Esophagus muscularis mucosa (tissue), 4 donors: ENCODE results near the gene PXYLP1. TPM values are rescaled to one million over a fixed set of nuclear protein-coding genes. Genes with fewer than 3 reads are reported as not detected.
"Not testable (repeated sequence)": the region's sequence is repeated elsewhere in the genome, so short reads cannot be mapped to it uniquely, and the experiment has no call there.

ENCODE experiments used
- DNase-seq: peaks from one replicate; pipeline ENCODE4 v3.0.0-alpha.2; 2017; ENCODE audit errors: extremely low spot score
- H3K27ac ChIP-seq, 4 donors: fragments of 200-600 bp; sonication (generic); replicated peaks in 1 of 4; 1 replicate in 3 of 4; 2 replicates in 1 of 4; pipeline ENCODE4 v1.5.1; 2016 to 2019; ENCODE audit warnings: mild to moderate bottlenecking in 1 of 4
- H3K27me3 ChIP-seq, 4 donors: fragments of 200-600 bp; sonication (generic); one replicate each; pipeline versions ENCODE4 v1.5.1 to v1.6.0; 2016 to 2019
- H3K36me3 ChIP-seq, 4 donors: fragments of 200-600 bp; sonication (generic); one replicate each; pipeline ENCODE4 v1.5.1; 2016 to 2019
- H3K4me1 ChIP-seq, 4 donors: fragments of 200-600 bp; sonication (generic); one replicate each; pipeline ENCODE4 v1.5.1; 2016 to 2019
- H3K4me3 ChIP-seq, 4 donors: fragments of 200-600 bp; sonication (generic); 1 replicate in 2 of 4; 2 replicates in 2 of 4; pipeline ENCODE4 v1.5.1; 2016 to 2019; ENCODE audit warnings: mild to moderate bottlenecking in 4 of 4, moderate library complexity in 1 of 4
- H3K9me3 ChIP-seq, 4 donors: fragments of 200-600 bp; sonication (generic); 1 replicate in 3 of 4; 2 replicates in 1 of 4; pipeline ENCODE4 v1.5.1; 2016 to 2019
- CTCF ChIP-seq, 3 experiments: fragments of 200-600 bp in 2 of 3; fragments of 450-650 bp in 1 of 3; sonication (generic) in 2 of 3; IDR thresholded peaks; one replicate each; pipeline ENCODE4 v1.5.1; 2017 to 2019; ENCODE audit warnings: antibody characterized with exemption in 3 of 3, mild to moderate bottlenecking in 2 of 3, moderate library complexity in 1 of 3
- EP300 ChIP-seq: sonication (generic); formaldehyde crosslinking; IDR thresholded peaks from one replicate; pipeline ENCODE4 v1.6.1; 2017; ENCODE audit warnings: antibody characterized with exemption
- POLR2A ChIP-seq: fragments of 450-650 bp; IDR thresholded peaks from one replicate; pipeline ENCODE4 v1.6.1; 2017; ENCODE audit warnings: antibody characterized with exemption, moderate library complexity, mild to moderate bottlenecking, low read depth
- POLR2AphosphoS5 ChIP-seq, 2 donors: sonication (generic); formaldehyde crosslinking; IDR thresholded peaks; one replicate each; pipeline ENCODE4 v1.6.1; 2017; ENCODE audit warnings: antibody characterized with exemption in 2 of 2
- WGBS: methylation state at CpG from one replicate; pipeline ENCODE4 v1.1.5; 2018; 5-methylcytosine and 5-hydroxymethylcytosine counted together
- intact Hi-C: fragments of 100-400 bp; cut with DNase I; formaldehyde crosslinking; loops from one replicate; pipeline ENCODE4 v1.15.1; 2023
- total RNA-seq, 4 donors: library from RNA; depleted of rRNA; stranded (reverse); fragments of >200 nt; gene quantifications; one replicate each; pipeline versions ENCODE4 v1.1.0 to v1.2.1, GENCODE V29; 2016

Gene PXYLP1
- total RNA-seq, 4 donors from 2014 or later: 4.5 to 12.5 (median 9.4) TPM

GRCh38 chr3:141203866-141204265 lies 27.8 kb upstream of the PXYLP1 start:
- no peaks in the 10 kb centered on the region for H3K36me3 ChIP-seq
- whole genome bisulfite sequencing: 85% methylated on average over 4 of the region's 4 CpGs
- intact Hi-C loops: no loop called here
- no peak overlapping the region for H3K4me3 ChIP-seq
- H3K27me3 ChIP-seq: no peaks in the 10 kb centered on the region
- no peaks in the 10 kb centered on the region for H3K9me3 ChIP-seq
- TF ChIP-seq EP300 (no peak), CTCF (IDR thresholded peaks at IDR 0.05) (no peak), POLR2A (no peak), POLR2AphosphoS5 (IDR thresholded peaks at IDR 0.05) (no peak)
- H3K4me1 ChIP-seq: no peaks in the 10 kb centered on the region
- no peak overlapping the region for H3K27ac ChIP-seq
- DNase-seq: peak; percentile 74

GRCh38 chr3:141204343-141204742 lies 27.3 kb upstream of the PXYLP1 start:
- no peak for TF ChIP-seq POLR2A
- TF ChIP-seq CTCF (IDR thresholded peaks at IDR 0.05): no peak
- TF ChIP-seq EP300: no peak
- no peak for TF ChIP-seq POLR2AphosphoS5 (IDR thresholded peaks at IDR 0.05)
- 95% methylated on average over 4 of the region's 4 CpGs for WGBS
- Histone ChIP-seq H3K27me3 (no peaks in the 10 kb centered on the region), H3K4me1 (no peaks in the 10 kb centered on the region), H3K36me3 (no peaks in the 10 kb centered on the region), H3K27ac (no peak overlapping the region), H3K4me3 (no peak overlapping the region), H3K9me3 (no peaks in the 10 kb centered on the region)
- peak; percentile 74 for DNase-seq
- intact Hi-C loops: no loop called here

GRCh38 chr3:141211306-141211705 lies 20.3 kb upstream of the PXYLP1 start:
- DNase-seq, H3K4me1 ChIP-seq, H3K4me3 ChIP-seq, H3K27ac ChIP-seq, H3K36me3 ChIP-seq, H3K27me3 ChIP-seq, intact Hi-C loops: not testable (repeated sequence)
- WGBS: 87% methylated on average over 1 of the region's 1 CpG
- peaks cover 0 to 10% (median 3%) of the 10 kb centered on the region in 4 donors for H3K9me3 ChIP-seq

GRCh38 chr3:141212101-141212500 lies 19.5 kb upstream of the PXYLP1 start:
- no peaks in the 10 kb centered on the region for H3K36me3 ChIP-seq
- no peak for DNase-seq
- TF ChIP-seq POLR2A (no peak), POLR2AphosphoS5 (IDR thresholded peaks at IDR 0.05) (no peak), CTCF (IDR thresholded peaks at IDR 0.05) (no peak), EP300 (no peak)
- H3K27ac ChIP-seq: no peak overlapping the region
- intact Hi-C loops: no loop called here
- H3K9me3 ChIP-seq: peaks cover 0 to 10% (median 3%) of the 10 kb centered on the region in 4 donors
- 85% methylated on average over 2 of the region's 2 CpGs for WGBS
- no peaks in the 10 kb centered on the region for H3K4me1 ChIP-seq
- no peaks in the 10 kb centered on the region for H3K27me3 ChIP-seq
- no peak overlapping the region for H3K4me3 ChIP-seq

GRCh38 chr3:141212555-141212954 lies 19.1 kb upstream of the PXYLP1 start:
- H3K27ac ChIP-seq: no peak overlapping the region
- H3K9me3 ChIP-seq: peaks cover 0 to 10% (median 3%) of the 10 kb centered on the region in 4 donors
- no peaks in the 10 kb centered on the region for H3K36me3 ChIP-seq
- intact Hi-C loops: no loop called here
- no peak overlapping the region for H3K4me3 ChIP-seq
- TF ChIP-seq EP300 (no peak), POLR2AphosphoS5 (IDR thresholded peaks at IDR 0.05) (no peak), POLR2A (no peak), CTCF (IDR thresholded peaks at IDR 0.05) (no peak)
- no peaks in the 10 kb centered on the region for H3K27me3 ChIP-seq
- DNase-seq: no peak
- H3K4me1 ChIP-seq: no peaks in the 10 kb centered on the region
